ENCODE data around the gene MINPP1. TPM values are rescaled to one million over a fixed set of nuclear protein-coding genes. Genes with fewer than 3 reads are reported as not detected.

The MINPP1 gene
- total RNA-seq, 3 donors from 2014 or later: 12.0 to 28.3 (median 20.8) TPM

GRCh38 chr10:87562750-87563149 lies 58.1 kb downstream of the MINPP1 start:
- Histone ChIP-seq H3K36me3 (ENCODE audit: low read depth) (no peaks in the 10 kb centered on the region), H3K4me1 (ENCODE audit: low read depth) (no peaks in the 10 kb centered on the region), H3K4me3 (no peak overlapping the region), H3K9me3 (no peaks in the 10 kb centered on the region)
- ATAC-seq (no peak), DNase-seq (no peak)
- TF ChIP-seq CTCF (IDR thresholded peaks at IDR 0.05): no peak
- intact Hi-C loops (cut with DNase I, micrococcal nuclease): no loop called here

GRCh38 chr10:87565010-87565409 lies 60.3 kb downstream of the MINPP1 start:
- TF ChIP-seq CTCF (IDR thresholded peaks at IDR 0.05): no peak
- no peak for DNase-seq
- Histone ChIP-seq H3K36me3 (ENCODE audit: low read depth) (no peaks in the 10 kb centered on the region), H3K9me3 (no peaks in the 10 kb centered on the region), H3K4me1 (ENCODE audit: low read depth) (no peaks in the 10 kb centered on the region), H3K4me3 (no peak overlapping the region)
- no peak for ATAC-seq
- intact Hi-C loops (cut with DNase I, micrococcal nuclease): no loop called here

GRCh38 chr10:87575851-87576250 lies 71.2 kb downstream of the MINPP1 start:
- ATAC-seq (no peak), DNase-seq (no peak)
- no peak for TF ChIP-seq CTCF (IDR thresholded peaks at IDR 0.05)
- Histone ChIP-seq H3K4me1 (ENCODE audit: low read depth) (no peaks in the 10 kb centered on the region), H3K36me3 (ENCODE audit: low read depth) (no peaks in the 10 kb centered on the region), H3K9me3 (no peaks in the 10 kb centered on the region), H3K4me3 (no peak overlapping the region)
- intact Hi-C loops (cut with DNase I, micrococcal nuclease): no loop called here

- Histone ChIP-seq H3K36me3 (ENCODE audit: low read depth) (no peaks in the 10 kb centered on the region), H3K4me3 (no peak overlapping the region), H3K4me1 (ENCODE audit: low read depth) (no peaks in the 10 kb centered on the region), H3K9me3 (no peaks in the 10 kb centered on the region)
- ATAC-seq: peak; percentile 34
- intact Hi-C loops (cut with DNase I, micrococcal nuclease): no loop called here
- no peak for TF ChIP-seq CTCF (IDR thresholded peaks at IDR 0.05)
- DNase-seq: no peak
Observed at GRCh38 chr10:87578160-87578841, 73.6 kb downstream of the MINPP1 start.

- intact Hi-C loops (cut with DNase I, micrococcal nuclease): no loop called here
- Histone ChIP-seq H3K36me3 (ENCODE audit: low read depth) (no peaks in the 10 kb centered on the region), H3K4me1 (ENCODE audit: low read depth) (no peaks in the 10 kb centered on the region), H3K4me3 (no peak overlapping the region), H3K9me3 (no peaks in the 10 kb centered on the region)
- peak; percentile 86 for ATAC-seq
- no peak for DNase-seq
- TF ChIP-seq CTCF (IDR thresholded peaks at IDR 0.05): no peak
Observed at GRCh38 chr10:87578842-87579401, 74.2 kb downstream of the MINPP1 start.
